IPS DF 6.9 (cell line): Measurements from ENCODE around the gene ZNF101.

Source experiments
- DNase-seq: peaks from one replicate; pipeline ENCODE4 v3.0.0-alpha.2; 2013; ENCODE audit warnings: low read depth, low spot score
- H3K27ac ChIP-seq: one replicate; pipeline ENCODE4 v1.5.1; 2013; ENCODE audit warnings: low read length, control low read depth
- H3K27me3 ChIP-seq: 2 replicates; pipeline ENCODE4 v1.6.1; 2013; ENCODE audit warnings: mild to moderate bottlenecking, low read length; ENCODE audit not compliant: control insufficient read depth, insufficient read depth
- H3K36me3 ChIP-seq: 2 replicates; pipeline ENCODE4 v1.6.1; 2013; ENCODE audit warnings: low read length; ENCODE audit not compliant: control insufficient read depth, insufficient read depth
- H3K4me1 ChIP-seq: 2 replicates; pipeline ENCODE4 v1.6.1; 2013; ENCODE audit warnings: low read length; ENCODE audit not compliant: control insufficient read depth, insufficient read depth
- H3K4me3 ChIP-seq: 2 replicates; pipeline ENCODE4 v1.5.1; 2013; ENCODE audit warnings: mild to moderate bottlenecking, low read length
- H3K9me3 ChIP-seq: 2 replicates; pipeline ENCODE4 v1.6.1; 2013; ENCODE audit warnings: low read length, inconsistent platforms; ENCODE audit not compliant: control insufficient read depth, insufficient read depth
- WGBS: extraction: QIAGEN DNeasy Blood & Tissue Kit; methylation state at CpG from one replicate; pipeline ENCODE4 v1.1.7; 2013; ENCODE audit warnings: mixed read lengths, missing lambda C conversion rate; ENCODE audit not compliant: insufficient read length, insufficient coverage; 5-methylcytosine and 5-hydroxymethylcytosine counted together

The ZNF101 gene

GRCh38 chr19:19711306-19711933, 42.8 kb downstream of the ZNF101 start:
- no CpG with 5 or more reads among the region's 14 CpGs for WGBS
- Histone ChIP-seq H3K27me3 (no peaks in the 10 kb centered on the region), H3K27ac (no peak overlapping the region), H3K9me3 (peaks cover 21% of the 10 kb centered on the region), H3K4me1 (no peaks in the 10 kb centered on the region), H3K36me3 (peaks cover 21% of the 10 kb centered on the region; the same call in 1 of the 2 replicates), H3K4me3 (no peak overlapping the region)
- DNase-seq: no peak

- H3K9me3 ChIP-seq: peaks cover 21% of the 10 kb centered on the region
- no peaks in the 10 kb centered on the region for H3K27me3 ChIP-seq
- no peak overlapping the region for H3K27ac ChIP-seq
- H3K4me3 ChIP-seq: no peak overlapping the region
- DNase-seq: no peak
- H3K4me1 ChIP-seq: no peaks in the 10 kb centered on the region
- no CpG with 5 or more reads among the region's 10 CpGs for WGBS
- H3K36me3 ChIP-seq: peaks cover 21% of the 10 kb centered on the region; the same call in 1 of the 2 replicates
Measured at GRCh38 chr19:19711934-19712828, 43.5 kb downstream of the ZNF101 start.

- no CpG with 5 or more reads among the region's 2 CpGs for WGBS
Measured at GRCh38 chr19:19719798-19720197, 51.2 kb downstream of the ZNF101 start.

GRCh38 chr19:19721896-19722295, 53.3 kb downstream of the ZNF101 start:
- no CpG with 5 or more reads among the region's 2 CpGs for WGBS
- no peaks in the 10 kb centered on the region for H3K36me3 ChIP-seq
- H3K27me3 ChIP-seq: no peaks in the 10 kb centered on the region
- no peak overlapping the region for H3K27ac ChIP-seq
- H3K9me3 ChIP-seq: peaks cover 1% of the 10 kb centered on the region; the same call in 1 of the 2 replicates
- DNase-seq: no peak
- no peaks in the 10 kb centered on the region for H3K4me1 ChIP-seq
- H3K4me3 ChIP-seq: no peak overlapping the region

More at GRCh38 chr19:19719798-19720197, 51.2 kb downstream of the ZNF101 start:
- Histone ChIP-seq H3K27me3 (no peaks in the 10 kb centered on the region), H3K36me3 (no peaks in the 10 kb centered on the region), H3K4me1 (no peaks in the 10 kb centered on the region), H3K4me3 (no peak overlapping the region), H3K9me3 (peaks cover 3% of the 10 kb centered on the region), H3K27ac (no peak overlapping the region)
- no peak for DNase-seq

- peak; percentile 95 for DNase-seq
- Histone ChIP-seq H3K4me3 (peak within 1 kb of the TSS; percentile 67), H3K4me1 (no peaks in the 10 kb centered on the region; the same call in 1 of the 2 replicates), H3K9me3 (no peaks in the 10 kb centered on the region), H3K36me3 (no peaks in the 10 kb centered on the region), H3K27ac (no peak within 1 kb of the TSS), H3K27me3 (no peaks in the 10 kb centered on the region)
- no CpG with 5 or more reads among the region's 61 CpGs for WGBS
Measured at GRCh38 chr19:19732579-19733501, 64.2 kb downstream of the ZNF101 start, which contains the start of gene ZNF14. Gene ZNF14, minus strand, starts transcription at chr19:19733112. Its CDS starts 154 bp downstream, at chr19:19732958.
